Activated CD8-positive, alpha-beta memory T cell treated with anti-CD3 and anti-CD28 coated beads for 4 hours (primary cell): ENCODE measurements around the gene SEMA6C.

ENCODE experiments used
- DNase-seq, 2 donors: peaks; one replicate each; pipeline ENCODE4 v3.0.0-alpha.2; 2020; ENCODE audit warnings: low read depth in 2 of 2

SEMA6C gene

GRCh38 chr1:151159373-151159772, 12.9 kb upstream of the SEMA6C start:
- DNase-seq = no peak

GRCh38 chr1:151158751-151159251, 12.4 kb upstream of the SEMA6C start:
- no peak for DNase-seq

- DNase-seq = no peak
These were observed 11.9 kb upstream of the SEMA6C start for GRCh38 chr1:151158326-151158725.

GRCh38 chr1:151157067-151157531, 10.7 kb upstream of the SEMA6C start:
- DNase-seq = peak in 1 of 2 donors; percentile 37

- peak; percentile 48 to 53 for DNase-seq
These were observed 10.0 kb upstream of the SEMA6C start, which contains the start of gene TNFAIP8L2 for GRCh38 chr1:151156515-151156819. TNFAIP8L2 (plus strand) TSS chr1:151156649; CDS start chr1:151158698, 2,049 bp downstream.

- DNase-seq = no peak
These were observed 1.2 kb upstream of the SEMA6C start for GRCh38 chr1:151147665-151148064.

GRCh38 chr1:151147132-151147503, 687 bp upstream of the SEMA6C start:
- no peak for DNase-seq

GRCh38 chr1:151146072-151146411, 389 bp downstream of the SEMA6C start:
- no peak for DNase-seq

GRCh38 chr1:151145304-151146071, 943 bp downstream of the SEMA6C start:
- no peak for DNase-seq

GRCh38 chr1:151144474-151145303, 1.7 kb downstream of the SEMA6C start:
- no peak for DNase-seq

GRCh38 chr1:151143986-151144385, 2.4 kb downstream of the SEMA6C start:
- no peak for DNase-seq

- DNase-seq = no peak
These were observed 3.4 kb downstream of the SEMA6C start for GRCh38 chr1:151143057-151143435.

GRCh38 chr1:151142411-151143056, 3.9 kb downstream of the SEMA6C start:
- DNase-seq = no peak

- no peak for DNase-seq
These were observed 8.6 kb downstream of the SEMA6C start for GRCh38 chr1:151137789-151138188.

- DNase-seq = no peak
These were observed 10.7 kb downstream of the SEMA6C start for GRCh38 chr1:151135433-151136385.

GRCh38 chr1:151134991-151135390, 11.4 kb downstream of the SEMA6C start:
- no peak for DNase-seq

- no peak for DNase-seq
These were observed 12.0 kb downstream of the SEMA6C start for GRCh38 chr1:151134396-151134795.

GRCh38 chr1:151133018-151133806, 13.2 kb downstream of the SEMA6C start:
- DNase-seq = no peak

GRCh38 chr1:151132335-151133017, 14.0 kb downstream of the SEMA6C start:
- no peak for DNase-seq
